Endometrial microvascular endothelial cells (primary cell): ENCODE measurements around the gene B4GALT2. TPM values are rescaled to one million over a fixed set of nuclear protein-coding genes. Genes with fewer than 3 reads are reported as not detected.

Experiments used
- in situ Hi-C: cut with HindIII; loops from 2 replicates; pipeline ENCODE4 v1.10.0; 2017; ENCODE audit warnings: low sequenced_read_pairs, low pct_unique_long_range_greater_than_20kb; ENCODE audit errors: inconsistent ontology term
- total RNA-seq: library from RNA; depleted of rRNA; stranded (reverse); fragments of >200 nt; gene quantifications from one replicate; pipeline ENCODE4 v1.2.3, GENCODE V29; 2015; ENCODE audit errors: inconsistent ontology term

Gene B4GALT2
- total RNA-seq, 1 donor from 2014 or later = 115 TPM

GRCh38 chr1:44033041-44033575 lies 54.1 kb downstream of the B4GALT2 start:
- in situ Hi-C loops = no loop called here

DNA sequence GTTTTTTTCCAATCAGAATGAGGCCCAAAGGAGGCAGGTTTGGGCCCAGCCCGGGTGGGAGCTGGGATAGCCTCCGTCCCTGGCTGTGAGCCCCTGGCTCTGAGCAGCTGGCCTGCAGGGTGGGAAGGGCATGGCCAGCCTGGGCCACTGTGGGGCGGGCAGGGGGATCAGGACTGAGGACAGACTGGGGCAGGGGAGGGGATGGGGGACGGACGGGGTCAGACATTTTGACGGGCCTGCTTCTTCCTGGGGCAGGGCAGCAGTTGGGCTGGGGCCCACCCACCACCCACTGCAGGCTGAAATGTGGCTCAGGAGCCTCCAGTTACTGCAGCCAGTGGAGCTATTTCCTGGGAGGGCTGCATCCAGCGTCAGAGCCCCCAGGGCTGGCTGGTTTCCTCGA lies 54.7 kb downstream of the B4GALT2 start:
- in situ Hi-C loops = no loop called here

- in situ Hi-C loops = no loop called here
Observed at GRCh38 chr1:44034423-44034822, 55.4 kb downstream of the B4GALT2 start.

DNA sequence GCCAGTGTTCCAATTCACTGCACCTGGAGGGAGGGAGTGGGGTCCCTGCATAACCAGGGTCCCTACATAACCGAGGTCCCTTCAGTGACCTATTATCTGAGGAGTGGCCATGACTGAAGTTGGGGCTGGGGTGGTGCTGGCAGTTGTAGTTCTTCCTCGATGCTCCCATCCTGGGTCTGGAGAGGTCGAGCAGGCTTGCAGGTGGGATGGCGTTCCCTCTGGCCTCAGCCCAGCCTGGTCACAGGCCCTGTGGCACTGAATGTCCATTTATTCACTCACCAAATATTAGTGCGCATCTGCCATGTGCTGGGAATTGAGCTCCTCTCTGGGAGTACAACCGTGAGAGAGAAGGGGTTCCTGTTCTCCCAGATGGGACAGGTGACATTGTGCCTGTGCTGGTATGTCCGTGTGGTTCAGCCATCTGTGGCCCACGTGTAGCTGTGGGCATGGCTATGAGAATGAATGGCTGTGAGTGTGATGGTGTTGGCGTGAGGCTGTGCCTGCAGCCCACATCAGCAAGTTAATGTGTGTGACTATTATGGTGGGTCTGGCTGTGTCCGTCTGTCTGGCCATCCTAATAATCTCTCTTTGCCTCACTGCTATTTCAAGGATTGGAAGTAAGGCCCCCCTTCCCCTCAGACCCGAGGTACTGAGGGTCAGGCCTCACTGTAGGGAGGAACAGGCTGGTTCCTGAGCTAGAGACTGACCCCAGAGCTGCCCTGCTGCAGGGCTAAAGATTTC lies 56.1 kb downstream of the B4GALT2 start:
- in situ Hi-C loops = no loop called here

DNA sequence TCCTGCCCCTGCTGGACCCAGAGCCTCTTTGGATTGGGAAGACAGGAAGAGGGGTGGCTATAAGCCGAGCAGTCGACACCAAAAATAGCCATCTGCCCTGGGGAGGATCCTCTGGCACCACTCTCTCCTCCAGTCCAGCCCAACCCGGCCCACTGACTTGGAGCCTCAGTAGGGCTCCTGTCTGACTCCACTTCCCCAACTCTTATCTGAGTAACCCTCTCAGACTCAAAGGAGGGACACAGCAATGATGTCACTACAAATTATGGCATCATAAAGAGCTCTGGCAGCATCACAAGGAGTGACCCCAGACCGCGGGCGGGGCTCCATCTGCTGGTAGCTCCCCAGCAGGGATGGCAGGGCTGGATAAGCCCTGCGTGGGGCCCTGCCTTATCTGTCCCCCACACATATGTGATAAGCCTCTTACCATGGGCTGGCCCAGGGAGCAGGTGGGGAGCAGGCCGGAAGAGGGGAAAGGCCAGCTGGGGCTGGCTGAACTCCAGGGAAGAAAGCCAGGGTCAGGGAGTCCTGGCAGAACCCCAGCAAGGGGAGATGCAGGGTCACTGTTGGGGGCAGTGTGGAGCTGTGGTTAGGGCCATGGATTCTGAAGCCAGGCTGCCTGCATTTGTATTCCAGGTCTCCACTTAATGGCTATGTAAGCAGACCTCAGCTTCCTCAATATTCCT lies 56.9 kb downstream of the B4GALT2 start:
- in situ Hi-C loops = no loop called here

GRCh38 chr1:44036409-44037139 lies 57.6 kb downstream of the B4GALT2 start:
- in situ Hi-C loops = no loop called here

- in situ Hi-C loops = no loop called here
Observed at GRCh38 chr1:44037154-44037553, 58.1 kb downstream of the B4GALT2 start.

DNA sequence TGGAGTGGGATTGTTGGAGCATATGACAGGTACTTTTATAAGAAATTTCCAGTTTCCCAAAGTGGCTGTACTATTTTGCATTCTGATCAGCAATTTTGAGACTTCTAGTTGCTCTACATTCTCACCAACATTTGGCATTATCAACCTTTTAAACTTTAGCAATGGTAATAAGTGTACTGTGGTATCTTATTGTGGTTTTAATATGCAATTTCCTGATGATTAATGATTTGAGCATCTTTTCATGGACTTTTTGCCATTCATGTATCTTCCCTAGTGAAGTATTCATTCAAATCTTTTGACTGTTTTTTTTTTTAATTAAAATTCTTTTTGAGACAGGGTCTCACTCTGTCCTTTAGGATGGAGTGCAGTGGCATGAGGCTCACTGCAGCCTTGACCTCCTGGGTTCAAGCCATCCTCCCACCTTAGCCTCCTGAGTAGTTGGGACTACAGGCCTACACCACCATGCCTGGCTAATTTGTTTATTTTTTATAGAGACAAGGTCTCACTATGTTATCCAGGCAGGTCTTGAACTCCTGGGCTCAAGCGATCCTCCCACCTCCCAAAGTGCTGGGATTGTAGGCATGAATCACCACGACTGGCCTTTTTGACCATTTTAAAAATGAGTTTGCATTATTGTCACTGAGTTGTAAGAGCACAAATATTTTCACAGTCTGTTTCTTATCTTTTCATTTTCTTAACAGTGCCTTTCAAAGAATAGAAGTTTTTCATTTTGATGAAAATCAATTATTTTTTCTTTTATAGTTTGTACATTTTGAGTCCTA lies 60.1 kb downstream of the B4GALT2 start:
- in situ Hi-C loops = no loop called here

DNA sequence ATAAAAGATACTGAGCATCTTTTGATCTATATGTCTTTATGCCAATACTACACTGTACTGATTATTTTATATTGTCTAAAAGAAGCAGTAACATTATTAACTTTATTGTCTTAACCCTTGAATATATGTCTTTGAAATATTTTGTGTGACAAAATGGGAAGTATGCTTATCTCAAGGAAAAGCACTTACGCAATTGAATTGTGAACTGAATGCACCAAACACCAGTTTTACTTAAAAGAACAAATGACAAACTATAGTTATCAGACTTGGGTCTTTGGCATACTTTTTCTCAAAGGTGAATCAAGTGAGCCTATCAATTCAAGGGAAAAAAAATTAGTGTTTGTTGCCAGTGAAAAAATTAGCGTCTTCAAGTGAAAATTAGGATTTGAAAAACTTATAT lies 61.4 kb downstream of the B4GALT2 start:
- in situ Hi-C loops = no loop called here

Other genes starting within 250 kb of the B4GALT2 start
- not detected for gene ARTN, start 45.4 kb upstream of the B4GALT2 start, total RNA-seq
- 23.5 TPM for gene IPO13, start 32.3 kb upstream of the B4GALT2 start, total RNA-seq
- 63.8 TPM for gene DPH2, start 9.2 kb upstream of the B4GALT2 start, total RNA-seq
- gene ATP6V0B, start 4.2 kb upstream of the B4GALT2 start, total RNA-seq = 123 TPM
- gene CCDC24, start 12.4 kb downstream of the B4GALT2 start, total RNA-seq = 1.3 TPM
- 0.28 TPM for gene SLC6A9, start 52.3 kb downstream of the B4GALT2 start, total RNA-seq
- gene KLF17, start 139.6 kb downstream of the B4GALT2 start, total RNA-seq = not detected
- gene KLF18, start 162.4 kb downstream of the B4GALT2 start, total RNA-seq = not detected
- gene DMAP1, start 234.3 kb downstream of the B4GALT2 start, total RNA-seq = 29.3 TPM